DMS 273 (cell line): ENCODE results near the gene KAT8.

Experiments used
- DNase-seq: peaks from one replicate; lab custom pipeline; 2025; ENCODE audit not compliant: unreplicated experiment; lab: John Stamatoyannopoulos, UW

Gene KAT8

GRCh38 chr16:31117384-31118222 is at the start of gene KAT8:
KAT8 (plus strand) TSS chr16:31117664; CDS start chr16:31117682, 18 bp downstream.
- peak; percentile 100 for DNase-seq

- DNase-seq: peak; percentile 60
Observed at GRCh38 chr16:31071861-31072260, 45.6 kb upstream of the KAT8 start.

- DNase-seq: peak; percentile 66
Observed at GRCh38 chr16:31072540-31073141, 44.8 kb upstream of the KAT8 start.

- peak; percentile 97 for DNase-seq
Observed at GRCh38 chr16:31073142-31073969, 44.1 kb upstream of the KAT8 start.

GRCh38 chr16:31073970-31074813 is 43.3 kb upstream of the KAT8 start, which contains the start of the genes ZNF646 and ZNF668:
ZNF646 (plus strand) TSS chr16:31074422; CDS start chr16:31076325, 1,903 bp downstream.
ZNF668 (minus strand) TSS chr16:31074240; CDS start chr16:31064459, 9,781 bp downstream.
- peak; percentile 100 for DNase-seq

- no peak for DNase-seq
Observed at GRCh38 chr16:31074814-31075183, 42.7 kb upstream of the KAT8 start.

- DNase-seq: no peak
Observed at GRCh38 chr16:31076319-31076718, 41.1 kb upstream of the KAT8 start.

- DNase-seq: no peak
Observed at GRCh38 chr16:31077024-31077423, 40.4 kb upstream of the KAT8 start.

- no peak for DNase-seq
Observed at GRCh38 chr16:31077592-31078396, 39.7 kb upstream of the KAT8 start.

- DNase-seq: no peak
Observed at GRCh38 chr16:31078597-31079341, 38.7 kb upstream of the KAT8 start.

- DNase-seq: no peak
Observed at GRCh38 chr16:31079342-31079944, 38.0 kb upstream of the KAT8 start.

GRCh38 chr16:31080035-31080629 is 37.3 kb upstream of the KAT8 start:
- DNase-seq: no peak

- no peak for DNase-seq
Observed at GRCh38 chr16:31080756-31081419, 36.6 kb upstream of the KAT8 start.

- no peak for DNase-seq
Observed at GRCh38 chr16:31081428-31082351, 35.8 kb upstream of the KAT8 start.

GRCh38 chr16:31082368-31083045 is 35.0 kb upstream of the KAT8 start:
- DNase-seq: no peak

- DNase-seq: peak; percentile 37
Observed at GRCh38 chr16:31083081-31083480, 34.4 kb upstream of the KAT8 start.
